H1 (cell line): Measurements from ENCODE around the gene CAMK2A. TPM values are rescaled to one million over a fixed set of nuclear protein-coding genes. Genes with fewer than 3 reads are reported as not detected.

ENCODE experiments used
- CTCF ChIA-PET: fragments of 300-600 bp; sonication (Branson Sonifier 250); formaldehyde crosslinking; loops from one replicate; lab custom pipeline; 2021; ENCODE audit not compliant: partially characterized antibody; lab: Charles Lee
- POLR2A ChIA-PET: fragments of 300-600 bp; sonication (Branson Sonifier 250); formaldehyde crosslinking; loops from one replicate; lab custom pipeline; 2021; ENCODE audit warnings: inconsistent platforms; ENCODE audit not compliant: partially characterized antibody; lab: Charles Lee
- DNase-seq, 2 experiments: peaks; one replicate each; pipeline versions ENCODE4 v3.0.0 to v3.0.0-alpha.2; 2010 to 2022; ENCODE audit warnings: low spot score in 2 of 2, low read depth in 1 of 2, mixed read lengths in 1 of 2
- FAIRE-seq: peaks from 2 replicates; lab custom pipeline; 2011; peaks lifted over from hg19 to GRCh38; lab: Jason Lieb, UNC
- H2AFZ ChIP-seq: 2 replicates; pipeline ENCODE4 v1.8.1; 2012; ENCODE audit warnings: low read length, inconsistent platforms
- H2AK5ac ChIP-seq: 2 replicates; pipeline ENCODE4 v1.6.1; 2013; ENCODE audit warnings: low read depth, low read length
- H2BK120ac ChIP-seq: replicated peaks from 2 replicates; pipeline ENCODE3; 2013; ENCODE audit warnings: low read depth, low read length, inconsistent platforms
- H2BK12ac ChIP-seq: 2 replicates; pipeline ENCODE4 v1.6.1; 2013; ENCODE audit warnings: low read depth, low read length
- H2BK15ac ChIP-seq: 2 replicates; pipeline ENCODE4 v1.6.1; 2013; ENCODE audit warnings: low read length
- H2BK20ac ChIP-seq: 2 replicates; pipeline ENCODE4 v1.6.1; 2013; ENCODE audit warnings: low read length
- H2BK5ac ChIP-seq: 2 replicates; pipeline ENCODE4 v1.6.1; 2013; ENCODE audit warnings: low read depth, low read length
- H3K14ac ChIP-seq: 2 replicates; pipeline ENCODE4 v1.6.1; 2013; ENCODE audit warnings: inconsistent platforms; ENCODE audit not compliant: insufficient read length
- H3K18ac ChIP-seq: 2 replicates; pipeline ENCODE4 v1.6.1; 2013; ENCODE audit warnings: low read length; ENCODE audit errors: extremely low read depth
- H3K23ac ChIP-seq: 2 replicates; pipeline ENCODE4 v1.6.1; 2013; ENCODE audit warnings: inconsistent platforms; ENCODE audit not compliant: insufficient read length
- H3K23me2 ChIP-seq: 2 replicates; pipeline ENCODE4 v1.6.1; 2013; ENCODE audit warnings: low read depth, low read length
- H3K27ac ChIP-seq: 2 replicates; pipeline ENCODE4 v1.6.1; 2011; ENCODE audit warnings: low read depth, low read length, inconsistent platforms
- H3K27me3 ChIP-seq, 4 experiments: replicated peaks in 1 of 4; 1 replicate in 1 of 4; 2 replicates in 3 of 4; pipeline versions ENCODE4 v1.6.1 to v1.8.1; 2011 to 2013; ENCODE audit warnings: low read length in 3 of 4, mild to moderate bottlenecking in 3 of 4, inconsistent platforms in 2 of 4, mixed read lengths in 2 of 4, moderate library complexity in 1 of 4; ENCODE audit not compliant: control insufficient read depth in 3 of 4, insufficient read depth in 3 of 4; ENCODE audit errors: extremely low read depth in 1 of 4
- H3K36me3 ChIP-seq, 4 experiments: 2 replicates each; pipeline versions ENCODE4 v1.6.1 to v1.8.1; 2011 to 2013; ENCODE audit warnings: mild to moderate bottlenecking in 4 of 4, low read length in 3 of 4, moderate library complexity in 2 of 4, control low read depth in 1 of 4, inconsistent platforms in 1 of 4; ENCODE audit not compliant: insufficient read depth in 4 of 4, control insufficient read depth in 2 of 4
- H3K4ac ChIP-seq: replicated peaks from 2 replicates; pipeline ENCODE3; 2013; ENCODE audit warnings: low read length, low read depth, mixed read lengths, inconsistent platforms; ENCODE audit not compliant: insufficient read length
- H3K4me1 ChIP-seq, 4 experiments: replicated peaks in 1 of 4; 1 replicate in 1 of 4; 2 replicates in 3 of 4; pipeline versions ENCODE4 v1.6.1 to v1.8.1; 2011 to 2013; ENCODE audit warnings: low read length in 3 of 4, inconsistent platforms in 2 of 4, mixed read lengths in 1 of 4; ENCODE audit not compliant: insufficient read depth in 4 of 4, control insufficient read depth in 3 of 4
- H3K4me2 ChIP-seq, 2 experiments: 2 replicates each; pipeline versions ENCODE4 v1.6.1 to v1.8.1; 2011 to 2013; ENCODE audit warnings: low read depth in 2 of 2, low read length in 2 of 2, control low read depth in 1 of 2, inconsistent platforms in 1 of 2, mild to moderate bottlenecking in 1 of 2; ENCODE audit not compliant: insufficient read depth in 1 of 2
- H3K4me3 ChIP-seq, 4 experiments: fragments of 200-600, 300-600 bp in 1 of 4; sonication (generic), shearing (Covaris generic), sonication (Bioruptor Twin) in 1 of 4; 2 replicates each; pipeline versions ENCODE4 v1.5.1 to v1.8.1; 2011 to 2016; ENCODE audit warnings: low read length in 4 of 4, low read depth in 3 of 4, control low read depth in 2 of 4, inconsistent platforms in 2 of 4, mild to moderate bottlenecking in 2 of 4, mixed read lengths in 1 of 4, moderate library complexity in 1 of 4; ENCODE audit not compliant: insufficient read depth in 2 of 4; ENCODE audit errors: extremely low read depth in 1 of 4
- H3K56ac ChIP-seq: replicated peaks from 2 replicates; pipeline ENCODE3; 2013; ENCODE audit warnings: low read depth, mild to moderate bottlenecking, mixed read lengths, low read length, inconsistent platforms; ENCODE audit not compliant: insufficient read length
- H3K79me1 ChIP-seq: 2 replicates; pipeline ENCODE4 v1.6.1; 2013; ENCODE audit warnings: low read depth, low read length, control low read depth
- H3K79me2 ChIP-seq, 2 experiments: 2 replicates each; pipeline versions ENCODE4 v1.6.1 to v1.8.1; 2012 to 2013; ENCODE audit warnings: low read length in 2 of 2, mild to moderate bottlenecking in 2 of 2, inconsistent platforms in 1 of 2; ENCODE audit not compliant: insufficient read depth in 2 of 2, control insufficient read depth in 1 of 2
- H3K9ac ChIP-seq, 4 experiments: replicated peaks in 1 of 4; 1 replicate in 1 of 4; 2 replicates in 3 of 4; pipeline versions ENCODE4 v1.6.1 to v1.8.1; 2011 to 2013; ENCODE audit warnings: low read depth in 3 of 4, low read length in 3 of 4, control low read depth in 2 of 4, mild to moderate bottlenecking in 2 of 4, moderate library complexity in 2 of 4, inconsistent platforms in 1 of 4; ENCODE audit errors: extremely low read depth in 1 of 4
- H3K9me3 ChIP-seq, 2 experiments: 2 replicates each; pipeline versions ENCODE4 v1.6.1 to v1.8.1; 2012 to 2013; ENCODE audit warnings: mild to moderate bottlenecking in 2 of 2, moderate library complexity in 2 of 2, control low read depth in 1 of 2, inconsistent platforms in 1 of 2, low read depth in 1 of 2, low read length in 1 of 2, mixed read lengths in 1 of 2; ENCODE audit not compliant: insufficient read depth in 2 of 2
- H4K20me1 ChIP-seq, 2 experiments: replicated peaks in 1 of 2; 2 replicates each; pipeline versions ENCODE3 to v1.8.1; 2011 to 2013; ENCODE audit warnings: inconsistent platforms in 2 of 2, low read length in 2 of 2, mild to moderate bottlenecking in 1 of 2; ENCODE audit not compliant: insufficient read depth in 2 of 2, control insufficient read depth in 1 of 2
- H4K5ac ChIP-seq: 2 replicates; pipeline ENCODE4 v1.6.1; 2013; ENCODE audit warnings: low read length, low read depth, mixed read lengths, inconsistent platforms; ENCODE audit not compliant: insufficient read length
- H4K8ac ChIP-seq: 2 replicates; pipeline ENCODE4 v1.8.0; 2013; ENCODE audit warnings: mild to moderate bottlenecking, moderate library complexity, low read length, inconsistent platforms; ENCODE audit not compliant: insufficient read depth; ENCODE audit errors: extremely low read depth
- H4K91ac ChIP-seq: replicated peaks from 2 replicates; pipeline ENCODE3; 2013; ENCODE audit warnings: low read length, mixed read lengths, inconsistent platforms; ENCODE audit not compliant: insufficient read length
- ATF3 ChIP-seq: IDR thresholded peaks from 2 replicates; pipeline ENCODE4 v1.6.1; 2011; ENCODE audit warnings: low read depth, mild to moderate bottlenecking, low read length; ENCODE audit not compliant: insufficient read depth
- CHD1 ChIP-seq: IDR thresholded peaks from 2 replicates; pipeline ENCODE4 v1.6.1; 2012; ENCODE audit warnings: low read depth, low read length, improper control_type of control experiment
- CTCF ChIP-seq, 3 experiments: IDR thresholded peaks; 1 replicate in 2 of 3; 2 replicates in 1 of 3; pipeline versions ENCODE4 v1.5.1 to v1.6.1; 2011; ENCODE audit warnings: low read length in 3 of 3, mild to moderate bottlenecking in 3 of 3, inconsistent platforms in 2 of 3, low read depth in 1 of 3, moderate library complexity in 1 of 3; ENCODE audit not compliant: insufficient read depth in 1 of 3; ENCODE audit errors: control extremely low read depth in 1 of 3
- GTF2F1 ChIP-seq: IDR thresholded peaks from 2 replicates; pipeline ENCODE4 v1.6.1; 2012; ENCODE audit warnings: low read depth, low read length, improper control_type of control experiment, borderline replicate concordance
- HDAC6 ChIP-seq: IDR thresholded peaks from one replicate; pipeline ENCODE4 v1.7.1; 2012; ENCODE audit warnings: low read depth, mild to moderate bottlenecking, inconsistent platforms, low read length, moderate library complexity
- NANOG ChIP-seq: IDR thresholded peaks from 2 replicates; pipeline ENCODE4 v1.6.1; 2011; ENCODE audit warnings: low read length, low read depth, mild to moderate bottlenecking, inconsistent platforms; ENCODE audit not compliant: insufficient read depth, poor library complexity, severe bottlenecking
- RFX5 ChIP-seq: IDR thresholded peaks from 2 replicates; pipeline ENCODE4 v1.6.1; 2011; ENCODE audit warnings: low read depth, low read length, improper control_type of control experiment, borderline replicate concordance
- RXRA ChIP-seq: IDR thresholded peaks from 2 replicates; pipeline ENCODE4 v1.6.1; 2011; ENCODE audit warnings: low read depth, mild to moderate bottlenecking, low read length, moderate library complexity; ENCODE audit not compliant: insufficient read depth
- SRF ChIP-seq: IDR thresholded peaks from 2 replicates; pipeline ENCODE4 v1.6.1; 2011; ENCODE audit warnings: mild to moderate bottlenecking, low read depth, low read length, moderate library complexity
- TBP ChIP-seq: IDR thresholded peaks from 2 replicates; pipeline ENCODE4 v1.6.1; 2011; ENCODE audit warnings: low read depth, low read length, improper control_type of control experiment
- WGBS, 2 experiments: shearing (Covaris generic) in 1 of 2; methylation state at CpG; one replicate each; pipeline versions ENCODE4 v1.1.6 to v1.1.7; 2013 to 2015; ENCODE audit warnings: low lambda C conversion rate in 2 of 2, mixed read lengths in 2 of 2, inconsistent platforms in 1 of 2, low coverage in 1 of 2, missing lambda C conversion rate in 1 of 2; ENCODE audit not compliant: insufficient replicate concordance in 2 of 2, insufficient coverage in 1 of 2, insufficient read length in 1 of 2; ENCODE audit errors: extremely low coverage in 1 of 2, missing lambda C conversion rate in 1 of 2; 5-methylcytosine and 5-hydroxymethylcytosine counted together
- polyA plus RNA-seq, 7 experiments: library from polyadenylated mRNA; depleted of rRNA in 3 of 7; stranded (reverse) in 5 of 7; unstranded in 2 of 7; fragments of >200 nt in 5 of 7; fragments of 200-250 nt in 2 of 7; gene quantifications; 1 replicate in 5 of 7; 2 replicates in 1 of 7; 4 replicates in 1 of 7; pipeline versions ENCODE4 v1.2.1 to v1.2.3, GENCODE V29; 2011 to 2013; ENCODE audit warnings: missing spikeins in 2 of 7, mixed read lengths in 2 of 7
- total RNA-seq: library from RNA; stranded (reverse); fragmentation: NEBNext Ultra II Directional; extraction: Animal tissue kit (Norgen Biotek cat#: 25700); gene quantifications from 2 replicates; pipeline ENCODE4 v1.2.1, GENCODE V29; 2021

CAMK2A gene
- total and polyA plus RNA-seq, 2 of the 8 experiments (the other 6 are each of a cell fraction or from before 2014, with no cell fraction given), result 0.20 to 0.28 TPM

- Histone ChIP-seq H2AK5ac (no peak overlapping the region), H3K27me3 (peaks cover 0 to 15% (median 12%) of the 10 kb centered on the region in 4 experiments; a peak in 3 of 7 replicates), H3K36me3 (no peaks in the 10 kb centered on the region), H2BK120ac (no peak overlapping the region), H2BK15ac (no peak overlapping the region), H3K9ac (no peak overlapping the region), H3K18ac (no peak overlapping the region), H3K56ac (no peak overlapping the region), H2BK20ac (no peak overlapping the region), H3K79me1 (no peaks in the 10 kb centered on the region), H3K23ac (no peak overlapping the region), H3K79me2 (no peaks in the 10 kb centered on the region), H4K20me1 (no peaks in the 10 kb centered on the region), H3K4me3 (no peak overlapping the region), H3K27ac (no peak overlapping the region), H3K4me2 (no peak overlapping the region), H3K9me3 (no peaks in the 10 kb centered on the region), H3K14ac (no peak overlapping the region), H3K4ac (no peak overlapping the region), H4K91ac (no peak overlapping the region), H4K8ac (no peak overlapping the region), H3K4me1 (no peaks in the 10 kb centered on the region; a peak in 1 of 7 replicates), H3K23me2 (no peaks in the 10 kb centered on the region; the same call in 1 of the 2 replicates), H4K5ac (no peak overlapping the region), H2BK12ac (no peak overlapping the region), H2BK5ac (no peak overlapping the region), H2AFZ (no peak overlapping the region)
- POLR2A ChIA-PET, result interaction anchor here (1.0 kb wide), 1 partner anchor 14 kb away, joined by 3 read pairs; no protein-coding TSS in a partner anchor
- DNase-seq (no peak), FAIRE-seq (no peak)
- no peak for TF ChIP-seq CHD1
- TF ChIP-seq CTCF (IDR thresholded peaks at IDR 0.05; ENCODE audit: control extremely low read depth in 1 of 3, insufficient read depth in 1 of 3, low read depth in 1 of 3, low read length in 3 of 3), result no peak
- no peak for TF ChIP-seq SRF
- no peak for TF ChIP-seq GTF2F1
- no peak for TF ChIP-seq TBP
- no peak for TF ChIP-seq HDAC6
- TF ChIP-seq NANOG, result no peak
- no peak for TF ChIP-seq RFX5
- TF ChIP-seq ATF3, result no peak
- no peak for TF ChIP-seq RXRA
- WGBS, 2 experiments, result 100% methylated on average over 2 of the region's 5 CpGs; no CpG with 5 or more reads in 1 of the 2 experiments
- CTCF ChIA-PET, result interaction anchor here (14.5 to 23.7 kb wide), 2 partner anchors 18 to 21 kb away, joined by 206 to 302 read pairs; no protein-coding TSS in a partner anchor
Observed at GRCh38 chr5:150196514-150196913, 93.1 kb downstream of the CAMK2A start.
